DOHH2 (cell line): ENCODE results near the gene RPP40.

Experiments used
- EZH2phosphoT487 ChIP-seq: fragments of 200-600 bp; sonication (generic); IDR thresholded peaks from 2 replicates; pipeline ENCODE4 v1.6.1; 2017; ENCODE audit warnings: borderline replicate concordance, mild to moderate bottlenecking, antibody characterized with exemption, low read length, moderate library complexity, mixed read lengths
- TF ChIP-seq, protein P1 (sequence below): fragments of 200-600 bp; sonication (generic); IDR thresholded peaks from one replicate; pipeline ENCODE4 v1.5.1; 2014; ENCODE audit warnings: antibody characterized with exemption, mild to moderate bottlenecking, low read depth, low read length; ENCODE audit not compliant: poor library complexity, severe bottlenecking

GRCh38 chr6:4958624-4959023 lies 45.2 kb downstream of the RPP40 start:
- TF ChIP-seq, protein P1, sequence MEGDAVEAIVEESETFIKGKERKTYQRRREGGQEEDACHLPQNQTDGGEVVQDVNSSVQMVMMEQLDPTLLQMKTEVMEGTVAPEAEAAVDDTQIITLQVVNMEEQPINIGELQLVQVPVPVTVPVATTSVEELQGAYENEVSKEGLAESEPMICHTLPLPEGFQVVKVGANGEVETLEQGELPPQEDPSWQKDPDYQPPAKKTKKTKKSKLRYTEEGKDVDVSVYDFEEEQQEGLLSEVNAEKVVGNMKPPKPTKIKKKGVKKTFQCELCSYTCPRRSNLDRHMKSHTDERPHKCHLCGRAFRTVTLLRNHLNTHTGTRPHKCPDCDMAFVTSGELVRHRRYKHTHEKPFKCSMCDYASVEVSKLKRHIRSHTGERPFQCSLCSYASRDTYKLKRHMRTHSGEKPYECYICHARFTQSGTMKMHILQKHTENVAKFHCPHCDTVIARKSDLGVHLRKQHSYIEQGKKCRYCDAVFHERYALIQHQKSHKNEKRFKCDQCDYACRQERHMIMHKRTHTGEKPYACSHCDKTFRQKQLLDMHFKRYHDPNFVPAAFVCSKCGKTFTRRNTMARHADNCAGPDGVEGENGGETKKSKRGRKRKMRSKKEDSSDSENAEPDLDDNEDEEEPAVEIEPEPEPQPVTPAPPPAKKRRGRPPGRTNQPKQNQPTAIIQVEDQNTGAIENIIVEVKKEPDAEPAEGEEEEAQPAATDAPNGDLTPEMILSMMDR, result no peak
- TF ChIP-seq EZH2phosphoT487, result no peak
